ENCODE results near the gene EPB41L2. TPM values are rescaled to one million over a fixed set of nuclear protein-coding genes. Genes with fewer than 3 reads are reported as not detected.

The EPB41L2 gene
- total RNA-seq, 2 donors from 2014 or later = 99.6 to 110 TPM

GRCh38 chr6:130906736-130907381, 156.2 kb downstream of the EPB41L2 start:
- ATAC-seq (ENCODE audit: insufficient number of reproducible peaks, low FRiP score, low read depth) (peak; percentile 28), DNase-seq (ENCODE audit: low spot score) (no peak)
- Histone ChIP-seq H3K4me1 (ENCODE audit: control insufficient read depth in 1 of 2, low read depth in 2 of 2) (peaks cover 15 to 21% of the 10 kb centered on the region in 2 donors), H3K27me3 (replicated peaks; ENCODE audit: insufficient read depth) (no peaks in the 10 kb centered on the region), H3K36me3 (no peaks in the 10 kb centered on the region), H3K9me3 (peaks cover 3% of the 10 kb centered on the region), H3K27ac (peak overlapping the region; percentile 1 to 13), H3K4me3 (no peak overlapping the region)
- TF ChIP-seq CTCF (IDR thresholded peaks at IDR 0.05) = no peak

GRCh38 chr6:130903602-130904001, 159.4 kb downstream of the EPB41L2 start:
- no peak for TF ChIP-seq CTCF (IDR thresholded peaks at IDR 0.05)
- Histone ChIP-seq H3K36me3 (no peaks in the 10 kb centered on the region), H3K9me3 (no peaks in the 10 kb centered on the region), H3K27me3 (replicated peaks; ENCODE audit: insufficient read depth) (no peaks in the 10 kb centered on the region), H3K4me3 (no peak overlapping the region), H3K4me1 (ENCODE audit: control insufficient read depth in 1 of 2, low read depth in 2 of 2) (peaks cover 20 to 34% of the 10 kb centered on the region in 2 donors), H3K27ac (no peak overlapping the region)
- ATAC-seq (ENCODE audit: insufficient number of reproducible peaks, low FRiP score, low read depth) = no peak
- DNase-seq (ENCODE audit: low spot score) = no peak

DNA sequence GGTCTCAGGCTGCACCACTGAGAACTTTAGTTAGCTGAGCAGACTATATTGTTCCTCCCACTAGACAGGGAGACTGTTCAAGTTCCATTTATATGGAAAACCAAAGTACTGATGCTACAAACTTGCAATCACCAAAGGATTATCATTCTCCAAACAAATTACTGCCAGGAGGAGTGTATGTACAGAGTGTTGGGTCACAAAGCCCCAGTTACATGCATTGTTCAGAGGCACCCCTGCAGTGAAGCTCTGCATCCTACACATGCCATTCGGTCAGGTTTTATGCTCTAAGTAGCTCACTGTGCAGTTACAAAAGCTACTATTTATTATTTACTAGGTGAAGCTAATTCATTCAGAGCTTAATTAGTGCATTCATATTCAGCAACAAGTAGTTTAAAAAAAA, 160.0 kb downstream of the EPB41L2 start:
- H3K4me3 ChIP-seq = no peak overlapping the region
- no peak for TF ChIP-seq CTCF (IDR thresholded peaks at IDR 0.05)
- peaks cover 19 to 31% of the 10 kb centered on the region in 2 donors for H3K4me1 ChIP-seq (ENCODE audit: control insufficient read depth in 1 of 2, low read depth in 2 of 2)
- no peak for ATAC-seq (ENCODE audit: insufficient number of reproducible peaks, low FRiP score, low read depth)
- DNase-seq (ENCODE audit: low spot score) = no peak
- H3K27ac ChIP-seq = no peak overlapping the region
- no peaks in the 10 kb centered on the region for H3K36me3 ChIP-seq
- no peaks in the 10 kb centered on the region for H3K9me3 ChIP-seq
- no peaks in the 10 kb centered on the region for H3K27me3 ChIP-seq (replicated peaks; ENCODE audit: insufficient read depth)

GRCh38 chr6:130900913-130901312, 162.1 kb downstream of the EPB41L2 start:
- Histone ChIP-seq H3K27ac (no peak overlapping the region), H3K4me1 (ENCODE audit: control insufficient read depth in 1 of 2, low read depth in 2 of 2) (peaks cover 5 to 18% of the 10 kb centered on the region in 2 donors), H3K4me3 (no peak overlapping the region), H3K9me3 (no peaks in the 10 kb centered on the region), H3K27me3 (replicated peaks; ENCODE audit: insufficient read depth) (no peaks in the 10 kb centered on the region), H3K36me3 (no peaks in the 10 kb centered on the region)
- peak; percentile 82 for ATAC-seq (ENCODE audit: insufficient number of reproducible peaks, low FRiP score, low read depth)
- DNase-seq (ENCODE audit: low spot score) = no peak
- TF ChIP-seq CTCF (IDR thresholded peaks at IDR 0.05) = no peak

DNA sequence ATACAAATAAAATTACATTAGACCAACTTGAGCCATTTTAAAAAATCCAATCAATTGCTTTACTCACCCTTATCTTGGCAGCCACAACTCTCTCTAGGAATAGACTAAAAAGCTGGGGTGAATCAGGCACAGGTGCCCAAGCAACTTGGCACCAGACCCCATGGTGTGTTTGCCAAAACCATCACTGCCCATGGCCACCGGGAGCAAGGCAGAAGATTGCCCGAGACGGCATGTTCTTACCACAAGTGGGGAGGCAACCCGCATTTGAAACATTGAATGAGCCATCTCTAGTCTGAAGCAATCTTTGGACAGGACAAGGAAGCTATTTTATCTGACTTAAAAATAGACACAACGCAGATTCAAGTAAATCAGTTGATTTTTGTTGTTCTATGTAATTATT, 166.8 kb downstream of the EPB41L2 start:
- TF ChIP-seq CTCF (IDR thresholded peaks at IDR 0.05) = no peak
- H3K9me3 ChIP-seq = no peaks in the 10 kb centered on the region
- no peak for ATAC-seq (ENCODE audit: insufficient number of reproducible peaks, low FRiP score, low read depth)
- DNase-seq (ENCODE audit: low spot score) = no peak
- peaks cover 10% of the 10 kb centered on the region for H3K36me3 ChIP-seq
- H3K27ac ChIP-seq = no peak overlapping the region
- peaks cover 5 to 21% of the 10 kb centered on the region in 2 donors for H3K4me1 ChIP-seq (ENCODE audit: control insufficient read depth in 1 of 2, low read depth in 2 of 2)
- H3K4me3 ChIP-seq = no peak overlapping the region
- H3K27me3 ChIP-seq (replicated peaks; ENCODE audit: insufficient read depth) = no peaks in the 10 kb centered on the region
